Loucy (cell line): ENCODE data around the gene ITIH1.

Experiments used
- H2AFZ ChIP-seq: fragments of 200-600 bp; sonication (generic); 2 replicates; pipeline ENCODE4 v1.6.0; 2016; ENCODE audit warnings: antibody characterized with exemption, mild to moderate bottlenecking, low read length, moderate library complexity
- H3F3A ChIP-seq: fragments of 200-600 bp; 2 replicates; pipeline ENCODE4 v1.6.0; 2016; ENCODE audit warnings: antibody characterized with exemption, low read depth, mild to moderate bottlenecking
- H3K27me3 ChIP-seq: fragments of 200-600 bp; sonication (generic); 2 replicates; pipeline ENCODE4 v1.6.1; 2014; ENCODE audit warnings: low read length, mild to moderate bottlenecking; ENCODE audit not compliant: insufficient read depth, poor library complexity, severe bottlenecking
- H3K36me3 ChIP-seq: fragments of 200-600 bp; sonication (generic); 2 replicates; pipeline ENCODE4 v1.6.1; 2016; ENCODE audit warnings: low read length; ENCODE audit not compliant: insufficient read depth
- H3K4me1 ChIP-seq: fragments of 200-600 bp; sonication (generic); 2 replicates; pipeline ENCODE4 v1.5.1; 2014; ENCODE audit warnings: low read length, mild to moderate bottlenecking; ENCODE audit not compliant: insufficient read depth, poor library complexity, severe bottlenecking
- H3K4me2 ChIP-seq: fragments of 200-600 bp; sonication (generic); 2 replicates; pipeline ENCODE4 v1.6.0; 2014; ENCODE audit warnings: antibody characterized with exemption, low read length, low read depth, mild to moderate bottlenecking; ENCODE audit not compliant: poor library complexity, severe bottlenecking
- H3K4me3 ChIP-seq: fragments of 200-600 bp; sonication (generic); 2 replicates; pipeline ENCODE4 v1.5.1; 2014; ENCODE audit warnings: low read length, mild to moderate bottlenecking, mixed read lengths; ENCODE audit not compliant: poor library complexity, severe bottlenecking
- H3K79me2 ChIP-seq: fragments of 200-600 bp; sonication (generic); 2 replicates; pipeline ENCODE4 v1.6.1; 2014; ENCODE audit warnings: low read length; ENCODE audit not compliant: insufficient read depth
- H3K9ac ChIP-seq: fragments of 200-600 bp; sonication (generic); 2 replicates; pipeline ENCODE4 v1.6.0; 2014; ENCODE audit warnings: mild to moderate bottlenecking, low read depth, low read length, moderate library complexity; ENCODE audit not compliant: poor library complexity, severe bottlenecking
- H3K9me2 ChIP-seq: fragments of 200-600 bp; sonication (generic); replicated peaks from 2 replicates; pipeline ENCODE4 v1.6.1; 2016; ENCODE audit warnings: low read depth, low read length, mixed read lengths
- H3K9me3 ChIP-seq: fragments of 200-600 bp; sonication (generic); 2 replicates; pipeline ENCODE4 v1.6.1; 2014; ENCODE audit warnings: mild to moderate bottlenecking, antibody characterized with exemption, low read length, low read depth; ENCODE audit not compliant: insufficient read depth
- H4K20me1 ChIP-seq: fragments of 200-600 bp; sonication (generic); 2 replicates; pipeline ENCODE4 v1.6.0; 2014; ENCODE audit warnings: antibody characterized with exemption, low read length, mild to moderate bottlenecking; ENCODE audit not compliant: insufficient read depth, poor library complexity, severe bottlenecking
- CTCF ChIP-seq: fragments of 200-600 bp; sonication (generic); conservative IDR thresholded peaks from 2 replicates; pipeline ENCODE4 v1.5.1; 2014; ENCODE audit warnings: mild to moderate bottlenecking, antibody characterized with exemption, low read length
- EZH2phosphoT487 ChIP-seq: fragments of 200-600 bp; IDR thresholded peaks from 2 replicates; pipeline ENCODE4 v1.6.1; 2018; ENCODE audit warnings: antibody characterized with exemption, mild to moderate bottlenecking, moderate library complexity, borderline replicate concordance

ITIH1 gene

GRCh38 chr3:52787246-52787645 lies 9.8 kb downstream of the ITIH1 start:
- Histone ChIP-seq H3K4me3 (no peak overlapping the region), H3K4me2 (no peak overlapping the region), H3K9me2 (no peaks in the 10 kb centered on the region), H3K9me3 (no peaks in the 10 kb centered on the region), H3K79me2 (no peaks in the 10 kb centered on the region), H3K27me3 (no peaks in the 10 kb centered on the region), H3K36me3 (no peaks in the 10 kb centered on the region), H3F3A (no peaks in the 10 kb centered on the region), H3K4me1 (no peaks in the 10 kb centered on the region), H4K20me1 (no peaks in the 10 kb centered on the region), H2AFZ (no peak overlapping the region), H3K9ac (no peak overlapping the region)
- no peak for TF ChIP-seq EZH2phosphoT487
- no peak for TF ChIP-seq CTCF

GRCh38 chr3:52787672-52788625 lies 10.6 kb downstream of the ITIH1 start:
- no peaks in the 10 kb centered on the region for H3K9me2 ChIP-seq
- no peaks in the 10 kb centered on the region for H3F3A ChIP-seq
- no peaks in the 10 kb centered on the region for H3K36me3 ChIP-seq
- no peak overlapping the region for H3K4me3 ChIP-seq
- H3K4me2 ChIP-seq = no peak overlapping the region
- no peak overlapping the region for H2AFZ ChIP-seq
- no peak overlapping the region for H3K9ac ChIP-seq
- no peaks in the 10 kb centered on the region for H4K20me1 ChIP-seq
- H3K4me1 ChIP-seq = no peaks in the 10 kb centered on the region
- H3K9me3 ChIP-seq = no peaks in the 10 kb centered on the region
- TF ChIP-seq EZH2phosphoT487 (no peak), CTCF (no peak; the same call in 1 of the 2 replicates)
- H3K27me3 ChIP-seq = no peaks in the 10 kb centered on the region
- H3K79me2 ChIP-seq = no peaks in the 10 kb centered on the region

GRCh38 chr3:52788890-52789745 lies 11.7 kb downstream of the ITIH1 start:
- Histone ChIP-seq H2AFZ (no peak overlapping the region), H3K36me3 (no peaks in the 10 kb centered on the region), H3K9ac (no peak overlapping the region), H3K4me3 (no peak overlapping the region), H3K4me2 (no peak overlapping the region), H3K4me1 (no peaks in the 10 kb centered on the region), H3F3A (no peaks in the 10 kb centered on the region), H4K20me1 (no peaks in the 10 kb centered on the region), H3K9me2 (no peaks in the 10 kb centered on the region), H3K27me3 (no peaks in the 10 kb centered on the region), H3K9me3 (no peaks in the 10 kb centered on the region), H3K79me2 (no peaks in the 10 kb centered on the region)
- TF ChIP-seq EZH2phosphoT487 (no peak), CTCF (no peak)
